GM21423 (cell line): ENCODE data around the gene ZNF282.
"Not testable (repeated sequence)": the region's sequence is repeated elsewhere in the genome, so short reads cannot be mapped to it uniquely, and the experiment has no call there.

Experiments used
- ATAC-seq: cut with Tn5 transposase; IDR thresholded peaks from one replicate; pipeline ENCODE4 v1.9.1; 2021; ENCODE audit warnings: mild to moderate bottlenecking, moderate library complexity; ENCODE audit not compliant: unreplicated experiment

Gene ZNF282

DNA sequence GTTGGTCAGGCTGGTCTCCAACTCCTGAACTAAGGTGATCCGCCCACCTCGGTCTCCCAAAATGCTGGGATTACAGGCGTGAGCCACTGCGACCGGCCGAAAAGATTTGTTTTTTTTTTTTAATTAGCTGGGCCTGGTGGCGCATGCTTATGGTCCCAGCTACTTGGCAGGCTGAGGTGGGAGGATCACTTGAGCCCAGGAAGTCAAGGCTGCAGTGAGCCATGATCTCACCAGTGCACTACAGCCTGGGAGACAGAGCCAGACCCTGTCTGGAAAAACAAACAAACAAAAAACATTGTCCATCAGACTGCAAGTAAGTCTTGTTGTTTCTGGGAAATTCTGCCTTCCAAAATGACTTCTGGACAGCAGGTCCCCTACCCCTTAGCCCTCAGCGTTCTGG, 27.8 kb downstream of the ZNF282 start:
- ATAC-seq = no peak

DNA sequence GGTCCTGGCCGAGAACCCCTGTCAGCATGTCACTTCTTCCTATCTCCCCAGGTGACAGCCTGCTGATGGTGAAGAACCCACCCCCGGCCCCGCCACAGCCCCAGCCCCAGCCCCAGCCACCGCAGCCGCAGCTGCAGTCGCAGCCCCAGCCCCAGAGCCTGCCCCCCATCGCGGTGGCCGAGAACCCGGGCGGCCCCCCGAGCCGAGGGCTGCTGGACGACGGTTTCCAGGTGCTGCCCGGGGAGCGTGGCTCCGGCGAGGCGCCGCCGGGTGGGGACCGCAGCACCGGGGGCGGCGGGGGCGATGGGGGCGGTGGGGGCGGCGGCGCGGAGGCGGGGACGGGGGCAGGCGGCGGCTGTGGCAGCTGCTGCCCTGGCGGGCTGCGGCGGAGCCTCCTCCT, 28.4 kb downstream of the ZNF282 start:
- no peak for ATAC-seq

DNA sequence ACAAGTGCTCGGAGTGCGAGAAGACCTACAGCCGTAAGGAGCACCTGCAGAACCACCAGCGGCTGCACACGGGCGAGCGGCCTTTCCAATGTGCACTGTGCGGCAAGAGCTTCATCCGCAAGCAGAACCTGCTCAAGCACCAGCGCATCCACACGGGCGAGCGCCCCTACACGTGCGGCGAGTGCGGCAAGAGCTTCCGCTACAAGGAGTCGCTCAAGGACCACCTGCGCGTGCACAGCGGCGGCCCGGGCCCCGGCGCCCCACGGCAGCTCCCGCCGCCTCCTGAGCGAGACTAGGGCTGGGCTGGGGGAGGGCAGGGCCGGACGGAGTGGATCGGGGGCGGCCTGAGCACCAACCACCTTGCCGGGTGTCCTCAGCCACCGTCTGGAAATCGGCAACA, 29.0 kb downstream of the ZNF282 start:
- ATAC-seq = no peak

DNA sequence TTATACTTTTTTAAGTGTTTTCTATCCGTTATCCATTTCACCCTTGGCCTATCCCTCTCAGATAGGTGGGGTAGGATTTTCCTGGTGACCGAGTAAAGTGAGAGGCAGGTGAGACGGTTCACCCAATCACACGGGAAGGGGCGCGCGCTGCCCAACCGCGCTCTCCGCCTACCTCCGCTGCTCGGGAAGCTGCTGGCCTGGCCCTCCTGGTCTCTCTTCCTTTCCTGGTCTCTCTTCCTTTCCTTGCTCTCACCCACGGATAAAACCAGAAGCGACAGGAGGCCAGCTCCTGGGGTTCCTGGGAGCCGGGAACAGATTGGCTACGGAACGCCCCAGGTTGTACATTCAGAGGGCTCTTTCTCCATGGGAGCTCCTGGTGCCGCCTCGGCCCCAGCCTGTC, 29.8 kb downstream of the ZNF282 start:
- no peak for ATAC-seq

DNA sequence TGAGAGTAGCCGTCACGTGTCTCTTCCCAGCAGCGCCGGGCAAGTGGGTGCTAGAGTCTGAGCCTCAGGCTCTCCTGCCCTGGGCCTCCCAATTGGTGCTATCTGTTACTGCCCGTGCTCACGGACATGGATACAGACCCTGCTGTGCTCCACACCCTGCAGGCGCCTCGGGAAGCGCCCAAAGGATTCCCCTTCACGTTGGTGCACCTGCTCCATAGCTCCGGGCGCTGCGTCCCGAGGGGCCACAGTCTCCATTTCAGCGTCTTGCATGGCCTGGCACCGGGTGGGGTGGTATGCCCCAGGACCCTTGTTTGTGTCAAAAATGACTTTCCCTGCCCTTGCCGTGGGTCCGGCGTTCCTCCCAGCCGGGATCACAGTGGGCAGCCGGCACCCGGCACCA, 30.3 kb downstream of the ZNF282 start:
- ATAC-seq = no peak

DNA sequence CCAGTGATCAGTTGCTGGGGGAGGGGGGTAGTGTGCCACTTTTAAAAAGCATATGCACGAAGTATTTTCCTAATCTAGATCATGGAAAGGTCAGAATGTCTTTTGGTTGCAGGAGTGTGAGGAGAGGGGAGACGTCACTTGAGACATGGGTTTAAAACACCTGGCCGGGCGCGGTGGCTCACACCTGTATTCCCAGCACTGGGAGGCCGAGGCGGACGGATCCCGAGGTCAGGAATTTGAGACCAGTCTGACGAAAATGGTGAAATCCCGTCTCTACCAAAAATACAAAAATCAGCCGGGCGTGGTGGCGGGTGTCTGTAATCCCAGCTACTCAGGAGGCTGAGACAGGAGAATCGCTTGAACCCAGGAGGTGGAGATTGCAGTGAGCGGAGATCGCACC, 31.0 kb downstream of the ZNF282 start:
- not testable (repeated sequence) for ATAC-seq

DNA sequence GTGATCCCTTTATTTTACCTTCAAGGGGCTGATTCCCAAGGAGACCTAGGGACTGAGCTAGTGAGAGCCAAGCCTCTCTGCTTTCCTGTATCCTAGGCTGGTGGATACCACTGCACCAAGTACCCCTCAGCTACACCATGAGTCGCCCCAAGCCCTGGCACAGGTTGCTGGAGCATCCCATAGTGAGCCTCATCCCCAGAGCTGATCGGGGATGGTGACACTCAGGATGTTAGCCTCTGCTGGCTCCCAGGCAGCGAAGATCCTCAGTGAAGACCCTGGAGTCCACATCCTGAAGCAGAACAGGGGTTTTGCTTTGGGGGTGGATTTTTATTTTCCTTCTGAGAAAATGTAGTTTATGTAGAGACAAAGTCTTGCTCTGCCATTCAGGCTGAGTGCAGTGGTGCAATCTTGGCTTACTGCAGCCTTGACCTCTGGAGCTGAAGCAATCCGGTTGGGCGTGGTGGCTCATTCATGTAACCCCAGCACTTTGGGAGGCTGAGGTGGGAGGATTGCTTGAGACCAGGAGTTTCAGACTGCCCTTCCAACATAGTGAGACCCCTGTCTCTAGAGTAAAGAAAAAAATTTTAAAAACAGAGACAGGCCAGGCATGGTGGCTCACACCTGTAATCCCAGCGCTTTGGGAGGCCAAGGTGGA, 31.6 kb downstream of the ZNF282 start:
- no peak for ATAC-seq

DNA sequence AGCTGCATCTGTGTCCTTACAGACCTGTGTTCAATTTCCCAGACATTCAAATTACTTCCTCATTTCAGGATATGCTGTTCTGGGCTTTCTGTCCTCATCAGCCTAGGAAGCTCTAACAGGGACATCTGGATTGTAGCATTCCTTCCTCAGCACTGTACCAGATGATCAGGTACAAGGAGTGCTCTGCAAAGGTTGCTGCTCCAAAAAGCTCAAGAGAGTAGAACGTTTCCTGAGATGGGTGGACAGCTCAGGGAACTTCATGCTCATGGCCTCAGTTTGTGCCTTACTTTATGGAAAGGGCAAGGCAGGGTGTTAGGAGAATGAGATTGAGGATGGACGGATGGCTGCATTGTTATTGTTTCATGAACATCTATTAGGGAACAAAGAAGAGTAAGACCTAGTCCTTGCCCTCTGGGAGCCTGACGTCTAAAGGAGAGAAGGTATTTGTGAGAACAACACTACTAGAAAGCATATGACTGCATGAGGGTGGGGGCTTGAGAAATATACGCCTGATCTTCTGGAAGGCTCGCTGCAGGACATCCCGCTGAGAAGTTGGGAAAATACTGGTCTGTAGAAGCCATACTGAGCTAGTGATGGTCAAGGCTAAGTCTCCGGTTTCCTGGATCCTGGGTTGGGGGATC, 33.6 kb downstream of the ZNF282 start:
- ATAC-seq = no peak

DNA sequence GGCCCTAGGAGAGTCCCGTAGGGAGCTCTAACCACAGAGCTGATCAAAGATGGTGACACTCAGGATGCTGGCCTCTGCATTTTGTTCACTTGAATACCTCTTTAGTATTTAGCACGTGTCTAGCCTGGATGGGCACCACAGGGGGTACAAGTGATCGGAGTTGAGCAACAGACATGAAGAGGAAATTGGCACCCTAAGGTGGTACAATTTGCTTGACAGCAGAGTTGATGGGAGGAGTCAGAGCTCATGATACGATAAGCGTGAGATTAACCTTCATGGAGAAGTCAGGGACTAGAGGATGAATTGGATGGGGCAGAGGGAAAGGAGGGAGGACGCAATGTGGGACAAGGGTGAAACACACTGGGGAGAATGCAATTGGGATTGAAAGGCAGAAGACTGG, 34.2 kb downstream of the ZNF282 start:
- no peak for ATAC-seq

DNA sequence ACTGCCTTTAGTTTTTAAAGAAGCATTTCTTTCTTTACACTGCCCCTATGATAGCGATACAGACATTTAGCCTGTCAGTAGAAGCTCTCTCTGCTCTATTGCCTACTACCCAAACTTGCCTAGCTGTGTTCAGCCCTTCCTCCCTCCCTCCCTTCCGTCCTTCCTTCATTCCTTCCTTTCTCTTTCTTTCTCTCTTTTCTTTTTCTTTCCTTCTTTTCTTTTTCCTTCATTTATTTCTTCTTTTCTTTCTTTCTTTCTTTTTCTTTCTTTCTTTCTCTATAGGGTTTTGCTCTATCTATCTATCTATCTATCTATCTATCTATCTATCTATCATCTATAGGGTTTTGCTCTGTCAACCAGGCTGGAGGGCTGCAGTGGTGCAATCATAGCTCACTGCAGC, 37.0 kb downstream of the ZNF282 start:
- ATAC-seq = no peak

DNA sequence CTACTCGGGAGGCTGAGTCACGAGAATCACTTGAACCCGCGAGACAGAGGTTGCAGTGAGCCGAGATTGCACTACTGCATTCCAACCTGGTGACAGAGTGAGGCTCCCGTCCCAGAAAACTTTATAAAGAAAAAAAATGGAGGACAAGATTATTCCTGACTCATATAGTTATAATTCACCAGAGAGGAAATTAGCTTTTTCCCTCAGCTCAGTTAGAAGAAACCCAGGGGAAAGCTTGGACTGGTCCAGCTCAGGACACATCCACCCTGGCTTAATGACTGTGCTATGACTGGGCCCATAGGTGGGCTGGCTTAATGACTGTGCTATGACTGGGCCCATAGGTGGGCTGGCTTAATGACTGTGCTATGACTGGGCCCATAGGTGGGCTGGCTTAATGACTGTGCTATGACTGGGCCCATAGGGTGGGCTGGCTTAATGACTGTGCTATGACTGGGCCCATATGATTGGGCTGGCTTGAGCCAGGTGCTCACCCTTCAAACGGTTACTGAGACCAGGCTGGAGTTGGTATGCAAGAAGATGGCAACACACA, 38.4 kb downstream of the ZNF282 start:
- not testable (repeated sequence) for ATAC-seq

DNA sequence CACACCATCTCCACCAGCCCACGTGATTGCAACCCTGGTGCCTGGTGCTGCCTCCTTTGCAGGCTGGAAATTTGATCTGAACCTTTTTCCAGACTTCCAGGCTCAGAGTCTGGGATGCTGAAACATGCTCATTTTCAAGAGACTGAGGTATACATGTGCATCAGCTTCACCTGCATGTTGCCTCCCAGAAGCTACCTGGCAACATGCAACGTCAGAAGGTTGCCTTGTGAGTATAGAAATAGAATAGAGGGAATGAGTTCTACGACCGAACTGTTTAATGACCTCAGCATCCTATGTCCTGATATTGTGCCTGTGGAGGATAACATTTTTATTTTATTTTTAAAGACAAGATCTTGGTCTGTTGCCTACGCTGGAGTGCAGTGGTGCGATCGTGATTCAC, 42.2 kb downstream of the ZNF282 start:
- no peak for ATAC-seq

DNA sequence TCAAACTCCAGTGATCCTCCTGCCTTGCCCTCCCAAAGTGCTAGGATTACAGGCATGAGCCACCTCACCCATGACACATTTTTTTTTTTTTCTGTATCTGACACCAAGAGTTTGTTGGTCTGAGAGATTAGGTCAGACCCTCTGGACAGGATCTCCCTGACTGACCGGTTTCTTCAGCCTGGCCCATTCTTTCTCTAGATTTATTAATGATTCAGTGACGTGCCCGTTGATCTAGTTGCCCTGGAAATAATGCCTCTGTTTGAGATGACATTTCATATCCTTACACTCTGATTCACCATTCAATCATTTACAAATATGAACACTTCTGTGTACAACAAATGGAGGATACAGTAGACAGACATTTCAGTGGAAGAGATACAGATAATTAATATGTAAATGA, 42.7 kb downstream of the ZNF282 start:
- no peak for ATAC-seq

DNA sequence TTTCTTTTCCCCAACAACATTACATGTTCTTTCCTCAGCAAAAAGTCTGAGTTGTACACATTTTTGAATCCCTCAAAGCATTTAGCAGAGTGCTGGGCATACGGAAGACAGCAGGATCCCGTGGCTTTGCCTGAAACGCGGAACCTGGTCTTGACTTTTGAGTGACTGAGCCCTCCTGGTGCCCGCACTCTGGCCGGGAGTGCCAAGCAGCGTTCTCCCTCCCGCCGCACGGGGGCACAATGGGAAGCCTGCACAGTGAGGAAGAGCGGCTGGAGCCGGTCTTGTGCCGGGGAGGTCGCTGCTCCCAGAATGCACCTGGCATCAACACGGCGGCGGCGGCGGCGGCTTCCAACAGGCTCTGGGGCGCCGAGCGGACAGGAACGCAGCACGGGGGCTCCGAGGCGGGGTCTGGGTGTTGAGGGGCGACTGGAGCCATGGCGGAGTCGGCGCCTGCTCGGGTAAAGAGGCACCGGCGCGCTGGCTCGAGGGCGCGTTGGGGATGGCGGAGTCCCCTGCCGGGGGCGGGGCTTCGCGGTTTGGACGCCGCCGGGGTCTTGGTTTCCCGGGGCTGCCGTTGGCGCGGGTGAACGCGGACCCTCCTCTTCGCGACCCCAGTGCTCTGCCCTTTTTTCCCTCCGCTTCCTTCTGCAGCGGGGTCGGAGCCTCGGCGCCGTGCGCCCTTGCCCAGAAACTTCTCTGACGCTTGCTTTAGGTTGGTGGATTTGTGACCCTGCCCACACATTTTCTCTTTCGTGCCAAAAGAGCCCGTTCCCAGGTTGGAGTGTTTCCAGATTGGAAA, 44.2 kb downstream of the ZNF282 start, which contains the start of gene ZNF212:
TSS of gene ZNF212 (plus strand) at position 307 of the 799 bp plus-strand sequence. CDS start at position 435, 128 bp downstream.
- peak; percentile 100 for ATAC-seq

DNA sequence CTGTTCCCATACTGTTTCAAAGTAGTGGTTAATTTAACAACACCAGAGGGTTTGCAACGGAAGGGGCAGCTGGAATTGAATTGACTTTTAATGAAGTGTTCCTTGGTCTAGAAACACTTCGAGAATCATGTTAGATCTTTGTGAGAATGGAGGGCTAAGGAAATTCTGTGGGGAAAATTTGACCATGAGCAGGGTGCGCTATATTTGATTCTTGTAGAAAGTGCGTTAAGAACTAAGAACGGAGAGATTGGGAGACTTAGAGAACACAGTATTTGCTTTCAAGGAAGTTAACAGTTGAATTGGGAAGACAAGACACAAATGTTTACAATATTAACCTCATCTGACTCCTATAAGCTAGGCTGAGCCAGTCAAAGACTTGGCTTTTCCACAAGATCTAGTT, 45.3 kb downstream of the ZNF282 start:
- no peak for ATAC-seq

DNA sequence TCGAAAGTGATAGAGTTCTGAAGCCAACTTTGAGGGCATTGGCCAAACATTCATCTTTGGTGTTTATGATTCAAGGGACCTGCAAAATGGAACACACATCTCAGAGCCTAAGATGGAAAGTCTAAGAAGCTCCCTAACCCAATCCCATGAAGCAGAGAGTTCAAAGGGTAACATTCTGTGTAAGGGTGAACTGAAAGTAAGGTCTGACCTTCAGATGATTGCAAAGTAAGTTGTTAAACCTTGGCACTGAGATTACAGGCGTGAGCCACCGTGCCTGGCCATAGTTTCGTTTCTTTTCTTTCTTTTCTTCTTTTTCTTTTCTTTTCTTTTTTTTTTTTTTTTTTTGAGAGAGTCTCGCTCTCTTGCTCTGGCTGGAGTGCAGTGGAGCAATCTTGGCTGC, 46.4 kb downstream of the ZNF282 start:
- ATAC-seq = no peak

DNA sequence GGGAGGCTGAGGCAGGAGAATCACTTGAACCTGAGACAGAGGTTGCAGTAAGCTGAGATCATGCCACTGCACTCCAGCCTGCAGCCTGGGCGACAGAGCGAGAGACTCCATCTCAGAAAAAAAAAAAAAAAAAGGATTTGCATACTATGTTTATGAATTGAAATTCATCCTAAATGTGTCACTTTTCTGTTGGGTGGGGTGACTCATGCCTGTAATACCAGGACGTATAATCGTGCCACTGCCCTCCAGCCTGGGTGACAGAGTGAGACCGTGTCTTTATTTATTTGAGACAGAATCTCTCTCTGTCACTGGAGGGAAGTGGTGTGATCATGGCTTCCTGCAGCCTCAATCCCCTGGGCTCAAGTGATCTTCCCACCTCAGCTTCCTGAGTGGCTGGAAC, 49.9 kb downstream of the ZNF282 start:
- ATAC-seq = peak; percentile 64

DNA sequence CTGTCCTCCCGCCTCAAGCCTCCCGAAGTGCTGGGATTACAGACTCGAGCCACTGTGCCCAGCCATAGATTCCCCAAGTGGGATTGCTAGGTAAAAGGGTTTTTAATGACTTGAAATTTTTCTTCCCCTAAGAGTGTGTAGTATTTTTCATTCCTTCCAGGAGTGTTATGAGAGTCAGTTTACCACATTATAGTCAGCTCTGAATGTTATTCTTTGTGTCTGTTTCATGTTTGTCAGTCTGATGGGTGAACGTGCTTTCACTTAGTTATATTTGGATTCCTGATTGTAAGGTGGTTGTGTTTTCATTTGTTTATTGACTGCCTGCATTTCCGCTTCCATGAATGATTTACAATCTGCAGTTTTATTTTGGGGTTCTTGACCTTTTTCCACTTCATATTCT, 50.4 kb downstream of the ZNF282 start:
- ATAC-seq = peak; percentile 16

DNA sequence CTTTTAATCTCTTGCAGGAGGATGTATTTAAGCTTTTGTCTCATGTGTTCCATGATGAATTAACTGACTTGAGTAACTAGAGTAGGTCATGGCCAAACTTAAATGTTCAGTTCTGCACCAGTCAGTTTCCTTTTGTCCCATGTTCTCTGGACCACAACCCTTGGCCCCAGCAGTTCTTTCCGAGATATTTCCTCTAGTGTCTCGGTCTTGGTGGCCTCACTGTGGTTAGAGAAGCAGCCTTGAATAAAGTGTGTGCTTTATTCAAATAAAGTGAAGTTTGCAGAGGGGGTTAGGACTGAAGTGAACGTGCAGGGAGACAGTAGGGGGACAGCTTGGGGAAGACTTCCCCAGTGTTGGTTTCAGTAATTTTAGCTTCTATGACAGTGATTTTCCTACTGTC, 53.4 kb downstream of the ZNF282 start:
- no peak for ATAC-seq

DNA sequence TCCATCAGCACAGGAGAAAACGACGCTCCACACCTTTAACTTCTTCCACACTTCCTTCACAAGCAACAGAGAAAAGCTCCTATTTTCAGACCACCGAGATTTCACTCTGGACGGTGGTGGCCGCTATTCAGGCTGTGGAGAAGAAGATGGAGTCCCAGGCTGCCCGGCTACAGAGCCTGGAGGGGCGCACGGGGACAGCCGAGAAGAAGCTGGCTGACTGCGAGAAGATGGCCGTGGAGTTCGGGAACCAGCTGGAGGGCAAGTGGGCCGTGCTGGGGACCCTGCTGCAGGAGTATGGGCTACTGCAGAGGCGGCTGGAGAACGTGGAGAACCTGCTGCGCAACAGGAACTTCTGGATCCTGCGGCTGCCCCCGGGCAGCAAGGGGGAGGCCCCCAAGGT, 54.8 kb downstream of the ZNF282 start:
- not testable (repeated sequence) for ATAC-seq

DNA sequence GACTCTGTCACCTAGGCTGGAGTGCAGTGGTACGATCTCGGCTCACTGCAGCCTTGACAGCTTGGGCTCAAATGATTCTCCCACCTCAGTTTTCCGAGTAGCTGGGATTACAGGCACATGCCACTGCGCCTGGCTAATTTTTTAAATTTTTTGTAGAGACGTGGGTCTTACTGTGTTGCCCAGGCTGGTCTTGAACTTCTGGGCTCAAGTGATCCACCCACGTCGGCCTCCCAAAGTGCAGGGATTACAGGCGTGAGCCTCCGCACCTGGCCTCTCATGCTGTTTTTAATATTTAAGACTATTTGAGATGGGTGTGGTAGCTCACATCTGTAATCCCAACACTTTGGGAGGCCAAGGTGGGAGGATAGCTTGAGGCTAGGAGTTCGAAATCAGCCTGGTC, 56.2 kb downstream of the ZNF282 start:
- ATAC-seq = not testable (repeated sequence)

DNA sequence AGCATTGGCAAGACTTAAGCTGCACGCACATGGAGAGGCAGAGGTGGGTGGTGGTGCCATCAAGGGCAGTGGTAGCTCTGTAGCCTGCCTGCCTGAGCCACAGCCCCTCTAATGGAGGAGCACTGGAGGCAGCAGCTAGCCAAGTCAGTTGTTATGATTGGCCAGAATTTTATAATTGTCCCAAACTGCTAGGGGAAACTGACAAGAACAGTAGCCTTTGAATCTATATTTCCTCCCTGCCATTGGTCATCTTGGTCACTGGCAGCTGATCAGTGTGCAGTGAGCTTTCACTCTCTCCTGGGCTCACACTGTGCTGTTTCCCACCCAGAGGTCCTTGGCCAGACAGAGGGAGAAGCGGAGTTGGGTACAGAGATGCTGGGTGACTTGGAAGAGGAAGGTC, 57.0 kb downstream of the ZNF282 start:
- no peak for ATAC-seq
